HepG2 (cell line): ENCODE measurements around the gene CDYL2. TPM values are rescaled to one million over a fixed set of nuclear protein-coding genes. Genes with fewer than 3 reads are reported as not detected.

Experiments
- ATAC-seq: fragments of 200-7000 bp; cut with Tn5 transposase; 3 replicates; pipeline ENCODE4 v1.9.1; 2020; ENCODE audit warnings: mild to moderate bottlenecking, moderate library complexity
- BruUV-seq: library from RNA; stranded (reverse); fragments of 400-500 nt; replicated peaks from 2 replicates; lab custom pipeline; 2021; lab: Mats Ljungman, UMichigan
- CTCF ChIA-PET: fragments of 300-600 bp; formaldehyde crosslinking; extraction: SDS; loops from one replicate; lab custom pipeline; 2021; ENCODE audit warnings: low total read pairs, inconsistent platforms, low intra/inter-chr PET ratio; lab: Yijun Ruan, JAX
- POLR2A ChIA-PET: fragments of 350-600 bp; sonication (Branson Sonifier 250); formaldehyde crosslinking; loops from one replicate; lab custom pipeline; 2020; ENCODE audit warnings: antibody characterized with exemption, inconsistent platforms; lab: Yijun Ruan, JAX
- DNase-seq: peaks from one replicate; pipeline ENCODE4 v3.0.0-alpha.2; 2015; ENCODE audit warnings: low spot score
- FAIRE-seq: peaks from 3 replicates; lab custom pipeline; 2011; peaks lifted over from hg19 to GRCh38; lab: Jason Lieb, UNC
- H2AFZ ChIP-seq: one replicate; pipeline ENCODE4 v1.6.1; 2011; ENCODE audit warnings: low read length, inconsistent platforms
- H3K27ac ChIP-seq: fragments of 300-600 bp; 3 replicates; pipeline ENCODE4 v1.8.0; 2011; ENCODE audit warnings: mixed run types, mild to moderate bottlenecking, mixed read lengths, low read length, inconsistent platforms; ENCODE audit not compliant: insufficient read depth; ENCODE audit errors: extremely low read length
- H3K27me3 ChIP-seq, 2 experiments: fragments of 200-600 bp in 1 of 2; 2 replicates in 1 of 2; 3 replicates in 1 of 2; pipeline versions ENCODE4 v1.6.0 to v1.8.0; 2011; ENCODE audit warnings: low read length in 2 of 2, mild to moderate bottlenecking in 2 of 2, moderate library complexity in 2 of 2, inconsistent platforms in 1 of 2; ENCODE audit not compliant: insufficient read depth in 2 of 2, control insufficient read depth in 1 of 2
- H3K36me3 ChIP-seq, 2 experiments: fragments of 200-600 bp in 1 of 2; replicated peaks in 1 of 2; 2 replicates in 1 of 2; 3 replicates in 1 of 2; pipeline versions ENCODE4 v1.5.1 to v1.8.0; 2011; ENCODE audit warnings: low read length in 2 of 2, inconsistent platforms in 1 of 2; ENCODE audit not compliant: insufficient read depth in 2 of 2, control insufficient read depth in 1 of 2
- H3K4me1 ChIP-seq: 2 replicates; pipeline ENCODE4 v1.5.1; 2012; ENCODE audit warnings: low read length, inconsistent platforms; ENCODE audit not compliant: insufficient read depth
- H3K4me2 ChIP-seq: 2 replicates; pipeline ENCODE4 v1.6.0; 2011; ENCODE audit warnings: low read depth, low read length, inconsistent platforms
- H3K4me3 ChIP-seq, 3 experiments: fragments of 200-600 bp in 1 of 3; sonication (generic), shearing (Covaris generic) in 1 of 3; replicated peaks in 1 of 3; 2 replicates each; pipeline ENCODE4 v1.5.1; 2011 to 2016; ENCODE audit warnings: low read length in 3 of 3, inconsistent platforms in 2 of 3, low read depth in 2 of 3, mild to moderate bottlenecking in 2 of 3, control low read depth in 1 of 3, mixed read lengths in 1 of 3; ENCODE audit not compliant: insufficient read depth in 1 of 3
- H3K79me2 ChIP-seq: one replicate; pipeline ENCODE4 v1.6.1; 2011; ENCODE audit warnings: low read length, inconsistent platforms; ENCODE audit not compliant: insufficient read depth
- H3K9ac ChIP-seq: 2 replicates; pipeline ENCODE4 v1.6.0; 2011; ENCODE audit warnings: mild to moderate bottlenecking, low read depth, low read length, inconsistent platforms; ENCODE audit not compliant: insufficient read depth
- H3K9me3 ChIP-seq: 2 replicates; pipeline ENCODE4 v1.5.1; 2012; ENCODE audit warnings: mild to moderate bottlenecking, low read length
- H4K20me1 ChIP-seq: 2 replicates; pipeline ENCODE4 v1.6.0; 2011; ENCODE audit warnings: inconsistent platforms, mild to moderate bottlenecking, low read length, moderate library complexity; ENCODE audit not compliant: insufficient read depth
- AKNA ChIP-seq: sonication (generic); formaldehyde crosslinking; IDR thresholded peaks from 2 replicates; pipeline ENCODE4 v1.4.0; 2020; ENCODE audit warnings: missing genetic modification reagents, borderline replicate concordance
- ARID2 ChIP-seq: sonication (generic); formaldehyde crosslinking; IDR thresholded peaks from 2 replicates; pipeline ENCODE4 v1.8.1; 2022; ENCODE audit warnings: mild to moderate bottlenecking, missing genetic modification reagents, borderline replicate concordance
- CERS6 ChIP-seq: sonication (generic); formaldehyde crosslinking; IDR thresholded peaks from 2 replicates; pipeline ENCODE4 v1.5.0; 2020; ENCODE audit warnings: missing genetic modification reagents
- CREB3 ChIP-seq: sonication (generic); formaldehyde crosslinking; IDR thresholded peaks from 2 replicates; pipeline ENCODE4 v1.5.0; 2020; ENCODE audit warnings: missing genetic modification reagents
- FOXM1 ChIP-seq: sonication (generic); formaldehyde crosslinking; IDR thresholded peaks from 2 replicates; pipeline ENCODE4 v1.5.0; 2020; ENCODE audit warnings: missing genetic modification reagents
- IRF2 ChIP-seq: IDR thresholded peaks from 2 replicates; pipeline ENCODE4 v1.6.1; 2018; ENCODE audit warnings: missing genetic modification reagents, missing compliant biosample characterization
- MTA3 ChIP-seq: sonication (generic); formaldehyde crosslinking; IDR thresholded peaks from 2 replicates; pipeline ENCODE4 v1.4.0; 2020; ENCODE audit warnings: missing genetic modification reagents
- NFAT5 ChIP-seq: sonication (generic); formaldehyde crosslinking; IDR thresholded peaks from 2 replicates; pipeline ENCODE4 v1.4.0; 2020; ENCODE audit warnings: missing genetic modification reagents
- PRMT3 ChIP-seq: sonication (generic); formaldehyde crosslinking; IDR thresholded peaks from 2 replicates; pipeline ENCODE4 v1.8.1; 2022; ENCODE audit warnings: low read depth, mild to moderate bottlenecking, moderate library complexity, missing genetic modification reagents, borderline replicate concordance
- ZC3H13 ChIP-seq: sonication (generic); formaldehyde crosslinking; IDR thresholded peaks from 2 replicates; pipeline ENCODE4 v1.8.1; 2023; ENCODE audit warnings: mild to moderate bottlenecking, missing genetic modification reagents, moderate library complexity
- ZKSCAN1 ChIP-seq: fragments of 150-350 bp; IDR thresholded peaks from 2 replicates; pipeline ENCODE4 v1.6.1; 2014; ENCODE audit warnings: low read length
- ZKSCAN8 ChIP-seq: IDR thresholded peaks from 2 replicates; pipeline ENCODE4 v1.6.1; 2016; ENCODE audit warnings: borderline replicate concordance, missing genetic modification reagents, missing compliant biosample characterization
- ZNF292 ChIP-seq: sonication (generic); formaldehyde crosslinking; IDR thresholded peaks from 2 replicates; pipeline ENCODE4 v1.8.1; 2022; ENCODE audit warnings: mild to moderate bottlenecking, low read depth, missing genetic modification reagents, borderline replicate concordance
- WGBS: methylation state at CpG from one replicate; pipeline ENCODE4 v1.1.6; 2017; ENCODE audit warnings: low lambda C conversion rate; 5-methylcytosine and 5-hydroxymethylcytosine counted together
- in situ Hi-C: cut with HindIII; loops from 2 replicates; pipeline ENCODE4 v1.10.0; 2017; ENCODE audit warnings: low pct_unique_long_range_greater_than_20kb; ENCODE audit not compliant: extremely low pct_ligation_motif_present
- intact Hi-C: fragments of 100-400 bp; cut with micrococcal nuclease; formaldehyde crosslinking; loops from one replicate; pipeline ENCODE4 v1.10.0; 2022; ENCODE audit not compliant: unreplicated experiment
- polyA plus RNA-seq, 8 experiments: library from polyadenylated mRNA; depleted of rRNA in 3 of 8; stranded (reverse) in 7 of 8; unstranded in 1 of 8; fragments of >200 nt; fragmentation: Illumina TruSeq in 4 of 8; extraction: Trizol in 4 of 8; gene quantifications; 2 replicates each; pipeline versions ENCODE4 v1.2.1 to v1.2.3, GENCODE V29; 2011 to 2016; ENCODE audit warnings: low read depth in 4 of 8, missing spikeins in 1 of 8, mixed read lengths in 1 of 8; ENCODE audit not compliant: insufficient read depth in 1 of 8
- total RNA-seq, 5 experiments: library from RNA; depleted of rRNA; stranded (reverse); fragments of >200 nt; fragmentation: Illumina TruSeq; extraction: Trizol; gene quantifications; 2 replicates each; pipeline ENCODE4 v1.2.3, GENCODE V29; 2016; ENCODE audit warnings: low read depth in 1 of 5

CDYL2 gene
- total and polyA plus RNA-seq, 2 of the 13 experiments (the other 11 are each of a cell fraction or from before 2014, with no cell fraction given), result 0.07 to 0.35 TPM

GRCh38 chr16:80695020-80695419 is 109.4 kb downstream of the CDYL2 start:
- ChIA-PET POLR2A (no interaction called here), CTCF (no interaction called here)
- peak; percentile 4 for FAIRE-seq
- TF ChIP-seq ZNF292 (CRISPR knock-in tag) (no peak), MTA3 (CRISPR knock-in tag) (no peak), CERS6 (CRISPR knock-in tag) (no peak), ZC3H13 (CRISPR knock-in tag) (no peak), FOXM1 (CRISPR knock-in tag) (no peak), CREB3 (CRISPR knock-in tag) (no peak), NFAT5 (CRISPR knock-in tag) (no peak), ARID2 (CRISPR knock-in tag) (no peak), ZKSCAN1 (no peak), IRF2 (no peak), PRMT3 (CRISPR knock-in tag) (no peak), AKNA (no peak), ZKSCAN8 (CRISPR knock-in tag) (no peak)

More at GRCh38 chr16:80695020-80695419, 109.4 kb downstream of the CDYL2 start:
- Histone ChIP-seq H4K20me1 (no peaks in the 10 kb centered on the region), H3K4me1 (no peaks in the 10 kb centered on the region), H2AFZ (no peak overlapping the region), H3K36me3 (no peaks in the 10 kb centered on the region), H3K4me2 (no peak overlapping the region), H3K9ac (no peak overlapping the region), H3K9me3 (no peaks in the 10 kb centered on the region), H3K79me2 (no peaks in the 10 kb centered on the region), H3K27ac (no peak overlapping the region), H3K4me3 (no peak overlapping the region), H3K27me3 (no peaks in the 10 kb centered on the region)
- WGBS, result 7% methylated on average over 2 of the region's 2 CpGs
- intact Hi-C loops (no loop called here), in situ Hi-C loops (no loop called here)
- no peak for DNase-seq
- no TSS peak for BruUV-seq
- ATAC-seq, result no peak
